Fibroblast of lung (primary cell): ENCODE data around the gene NEMP2.

Source experiments
- CTCF ChIP-seq, 2 donors: IDR thresholded peaks in 1 of 2; conservative IDR thresholded peaks in 1 of 2; 1 replicate in 1 of 2; 2 replicates in 1 of 2; pipeline ENCODE4 v1.5.1; 2011 to 2012; ENCODE audit warnings: low read length in 2 of 2, control low read depth in 1 of 2, inconsistent platforms in 1 of 2, low read depth in 1 of 2, mild to moderate bottlenecking in 1 of 2
- EZH2 ChIP-seq: IDR thresholded peaks from 2 replicates; pipeline ENCODE4 v1.5.1; 2012; ENCODE audit warnings: low read length, control low read depth, mild to moderate bottlenecking; ENCODE audit errors: missing control alignments

GRCh38 chr2:190582019-190582418 lies 47.5 kb upstream of the NEMP2 start:
- no peak for TF ChIP-seq CTCF (conservative IDR thresholded peaks at IDR 0.05 in 1 of 2, IDR thresholded peaks at IDR 0.05 in 1 of 2; ENCODE audit: low read depth in 1 of 2, low read length in 2 of 2)
- no peak for TF ChIP-seq EZH2
